ENCODE results near the gene DMAC2. TPM values are rescaled to one million over a fixed set of nuclear protein-coding genes. Genes with fewer than 3 reads are reported as not detected.

Gene DMAC2
- total RNA-seq, 4 donors from 2014 or later = 19.9 to 33.9 (median 24.7) TPM

- TF ChIP-seq, protein P1, sequence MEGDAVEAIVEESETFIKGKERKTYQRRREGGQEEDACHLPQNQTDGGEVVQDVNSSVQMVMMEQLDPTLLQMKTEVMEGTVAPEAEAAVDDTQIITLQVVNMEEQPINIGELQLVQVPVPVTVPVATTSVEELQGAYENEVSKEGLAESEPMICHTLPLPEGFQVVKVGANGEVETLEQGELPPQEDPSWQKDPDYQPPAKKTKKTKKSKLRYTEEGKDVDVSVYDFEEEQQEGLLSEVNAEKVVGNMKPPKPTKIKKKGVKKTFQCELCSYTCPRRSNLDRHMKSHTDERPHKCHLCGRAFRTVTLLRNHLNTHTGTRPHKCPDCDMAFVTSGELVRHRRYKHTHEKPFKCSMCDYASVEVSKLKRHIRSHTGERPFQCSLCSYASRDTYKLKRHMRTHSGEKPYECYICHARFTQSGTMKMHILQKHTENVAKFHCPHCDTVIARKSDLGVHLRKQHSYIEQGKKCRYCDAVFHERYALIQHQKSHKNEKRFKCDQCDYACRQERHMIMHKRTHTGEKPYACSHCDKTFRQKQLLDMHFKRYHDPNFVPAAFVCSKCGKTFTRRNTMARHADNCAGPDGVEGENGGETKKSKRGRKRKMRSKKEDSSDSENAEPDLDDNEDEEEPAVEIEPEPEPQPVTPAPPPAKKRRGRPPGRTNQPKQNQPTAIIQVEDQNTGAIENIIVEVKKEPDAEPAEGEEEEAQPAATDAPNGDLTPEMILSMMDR (IDR thresholded peaks at IDR 0.05; ENCODE audit: low read depth) = no peak
Measured at GRCh38 chr19:41413947-41414346, 25.8 kb downstream of the DMAC2 start.

GRCh38 chr19:41412953-41413352 is 26.8 kb downstream of the DMAC2 start:
- TF ChIP-seq, protein P1 (IDR thresholded peaks at IDR 0.05; ENCODE audit: low read depth) = no peak

DNA sequence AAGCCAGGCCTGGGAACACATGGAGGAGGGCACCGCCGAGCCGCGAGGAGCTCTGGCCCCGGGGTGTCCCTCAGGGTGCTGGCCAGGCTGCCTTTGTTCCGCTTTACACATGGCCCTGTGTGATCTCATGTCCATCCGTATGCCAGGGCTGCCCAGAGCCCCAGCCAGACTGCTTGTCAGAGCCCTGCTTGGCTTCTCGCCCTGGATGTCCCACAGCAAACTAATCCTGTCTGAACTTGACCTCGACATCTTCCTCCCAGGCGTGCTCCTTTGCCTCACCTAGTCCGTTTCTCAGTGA is 27.8 kb downstream of the DMAC2 start:
- TF ChIP-seq, protein P1 (IDR thresholded peaks at IDR 0.05; ENCODE audit: low read depth) = no peak

GRCh38 chr19:41411100-41411967 is 28.4 kb downstream of the DMAC2 start:
- TF ChIP-seq, protein P1 (IDR thresholded peaks at IDR 0.05; ENCODE audit: low read depth) = no peak

GRCh38 chr19:41410336-41411054 is 29.2 kb downstream of the DMAC2 start:
- TF ChIP-seq, protein P1 (IDR thresholded peaks at IDR 0.05; ENCODE audit: low read depth) = no peak

DNA sequence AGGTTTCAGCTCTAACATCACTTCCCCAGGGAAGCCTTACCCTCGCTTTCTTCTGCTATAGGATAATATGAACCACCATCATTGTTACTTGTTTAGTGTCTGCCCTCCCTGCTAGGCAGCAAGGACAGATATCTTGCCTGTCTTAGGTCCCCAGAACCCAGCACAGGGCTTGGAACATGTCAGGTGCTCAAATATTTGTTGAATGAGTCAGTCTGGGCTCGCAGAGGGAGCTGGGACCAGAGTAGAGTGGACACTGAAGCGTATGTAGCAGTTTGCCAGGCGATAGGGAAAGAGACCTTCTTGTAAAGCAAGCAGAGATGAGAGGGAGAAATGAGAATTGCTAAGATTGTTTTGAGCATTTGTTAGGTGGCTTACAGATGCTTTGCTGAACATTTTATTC is 30.4 kb downstream of the DMAC2 start:
- TF ChIP-seq, protein P1 (IDR thresholded peaks at IDR 0.05; ENCODE audit: low read depth) = no peak

- TF ChIP-seq, protein P1 (IDR thresholded peaks at IDR 0.05; ENCODE audit: low read depth) = no peak
Measured at GRCh38 chr19:41408256-41408655, 31.5 kb downstream of the DMAC2 start.

Data from subcutaneous adipose tissue (tissue), 4 donors.